Upper lobe of right lung (tissue), 1 donor: ENCODE results near the gene PXYLP1. TPM values are rescaled to one million over a fixed set of nuclear protein-coding genes. Genes with fewer than 3 reads are reported as not detected.

Source experiments
- ATAC-seq: fragments of 200-7000 bp; cut with Tn5 transposase; one replicate; pipeline ENCODE4 v1.9.1; 2020; ENCODE audit warnings: mild to moderate bottlenecking, moderate library complexity
- DNase-seq: peaks from one replicate; pipeline ENCODE4 v3.0.0-alpha.2; 2020
- H3K27ac ChIP-seq: fragments of 200-600 bp; one replicate; pipeline ENCODE4 v1.8.0; 2022
- H3K27me3 ChIP-seq: fragments of 200-600 bp; one replicate; pipeline ENCODE4 v1.8.0; 2022; ENCODE audit warnings: mild to moderate bottlenecking
- H3K36me3 ChIP-seq: fragments of 200-600 bp; one replicate; pipeline ENCODE4 v1.8.0; 2022
- H3K4me1 ChIP-seq: fragments of 200-600 bp; one replicate; pipeline ENCODE4 v1.8.0; 2022
- H3K4me3 ChIP-seq: fragments of 200-600 bp; one replicate; pipeline ENCODE4 v1.8.0; 2022; ENCODE audit warnings: mild to moderate bottlenecking
- H3K9me3 ChIP-seq: fragments of 200-600 bp; one replicate; pipeline ENCODE4 v1.8.0; 2022
- CTCF ChIP-seq: fragments of 200-600 bp; IDR thresholded peaks from one replicate; pipeline ENCODE4 v1.8.0; 2022; ENCODE audit warnings: antibody characterized with exemption
- intact Hi-C: fragments of 100-400 bp; cut with DNase I; formaldehyde crosslinking; loops from one replicate; pipeline ENCODE4 v1.11.0; 2022
- total RNA-seq: library from RNA; stranded (reverse); fragmentation: NEBNext Ultra II Directional; extraction: Animal tissue kit (Norgen Biotek cat#: 25700); gene quantifications from one replicate; pipeline ENCODE4 v1.2.1, GENCODE V29; 2021
- donor health status: DM: no; HTN: yes; CAD: no; lungs with severe emphysema.

PXYLP1 gene
- total RNA-seq, 1 donor from 2014 or later = 13.6 TPM

GRCh38 chr3:141287326-141287725, 55.7 kb downstream of the PXYLP1 start:
- Histone ChIP-seq H3K36me3 (no peaks in the 10 kb centered on the region), H3K9me3 (no peaks in the 10 kb centered on the region), H3K4me1 (peaks cover 4% of the 10 kb centered on the region), H3K4me3 (no peak overlapping the region), H3K27ac (no peak overlapping the region), H3K27me3 (no peaks in the 10 kb centered on the region)
- no peak for TF ChIP-seq CTCF
- intact Hi-C loops = no loop called here
- DNase-seq = no peak
- no peak for ATAC-seq

GRCh38 chr3:141288336-141288990, 56.8 kb downstream of the PXYLP1 start:
- no peaks in the 10 kb centered on the region for H3K9me3 ChIP-seq

GRCh38 chr3:141289228-141289772, 57.7 kb downstream of the PXYLP1 start:
- DNase-seq (no peak), ATAC-seq (no peak)
- Histone ChIP-seq H3K36me3 (no peaks in the 10 kb centered on the region), H3K27me3 (no peaks in the 10 kb centered on the region), H3K27ac (no peak overlapping the region), H3K4me3 (no peak overlapping the region), H3K9me3 (no peaks in the 10 kb centered on the region), H3K4me1 (peaks cover 11% of the 10 kb centered on the region)
- intact Hi-C loops = no loop called here
- no peak for TF ChIP-seq CTCF

More at GRCh38 chr3:141288336-141288990, 56.8 kb downstream of the PXYLP1 start:
- Histone ChIP-seq H3K36me3 (no peaks in the 10 kb centered on the region), H3K27ac (no peak overlapping the region), H3K4me1 (peaks cover 5% of the 10 kb centered on the region), H3K4me3 (no peak overlapping the region), H3K27me3 (no peaks in the 10 kb centered on the region)
- no peak for DNase-seq
- ATAC-seq = peak; percentile 9
- intact Hi-C loops = no loop called here
- TF ChIP-seq CTCF = no peak

- Histone ChIP-seq H3K4me1 (peaks cover 16% of the 10 kb centered on the region), H3K4me3 (no peak overlapping the region), H3K27ac (no peak overlapping the region), H3K9me3 (no peaks in the 10 kb centered on the region), H3K27me3 (no peaks in the 10 kb centered on the region), H3K36me3 (no peaks in the 10 kb centered on the region)
- DNase-seq = no peak
- no peak for TF ChIP-seq CTCF
- no peak for ATAC-seq
- intact Hi-C loops = no loop called here
Measured at GRCh38 chr3:141291559-141292355, 60.1 kb downstream of the PXYLP1 start.

GRCh38 chr3:141292356-141293058, 60.9 kb downstream of the PXYLP1 start:
- Histone ChIP-seq H3K9me3 (no peaks in the 10 kb centered on the region), H3K27ac (no peak overlapping the region), H3K4me1 (peaks cover 16% of the 10 kb centered on the region), H3K27me3 (no peaks in the 10 kb centered on the region), H3K36me3 (no peaks in the 10 kb centered on the region), H3K4me3 (no peak overlapping the region)
- intact Hi-C loops = no loop called here
- TF ChIP-seq CTCF = no peak
- ATAC-seq = no peak
- DNase-seq = no peak
